Adrenal gland (tissue), 12 donors: ENCODE data around the gene MPL. TPM values are rescaled to one million over a fixed set of nuclear protein-coding genes. Genes with fewer than 3 reads are reported as not detected.

ENCODE experiments used
- DNase-seq, 7 donors: peaks; one replicate each; pipeline ENCODE4 v3.0.0-alpha.2; 2019 to 2020
- H3K27ac ChIP-seq, 5 donors: fragments of 200-600 bp; sonication (generic) in 4 of 5; 1 replicate in 3 of 5; 2 replicates in 2 of 5; pipeline versions ENCODE4 v1.5.1 to v1.8.0; 2016 to 2020; ENCODE audit warnings: mild to moderate bottlenecking in 1 of 5
- H3K27me3 ChIP-seq: fragments of 200-600 bp; 2 replicates; pipeline ENCODE4 v1.8.0; 2021
- H3K36me3 ChIP-seq, 2 donors: fragments of 200-600 bp; replicated peaks in 1 of 2; 1 replicate in 1 of 2; 2 replicates in 1 of 2; pipeline versions ENCODE4 v1.5.1 to v1.8.0; 2018 to 2022
- H3K4me1 ChIP-seq, 2 donors: fragments of 200-600 bp; replicated peaks in 1 of 2; 1 replicate in 1 of 2; 2 replicates in 1 of 2; pipeline versions ENCODE4 v1.5.1 to v1.8.0; 2018 to 2021
- H3K4me3 ChIP-seq, 4 donors: fragments of 200-600 bp; sonication (generic) in 3 of 4; one replicate each; pipeline ENCODE4 v1.5.1; 2016 to 2018
- H3K9me3 ChIP-seq, 3 donors: fragments of 200-600 bp; sonication (generic) in 1 of 3; replicated peaks in 1 of 3; 1 replicate in 2 of 3; 2 replicates in 1 of 3; pipeline versions ENCODE4 v1.5.1 to v1.8.0; 2016 to 2021
- CTCF ChIP-seq, 6 experiments: fragments of 450-650 bp in 4 of 6; fragments of 200-600 bp in 2 of 6; sonication (generic) in 1 of 6; IDR thresholded peaks; 1 replicate in 5 of 6; 2 replicates in 1 of 6; pipeline versions ENCODE4 v1.5.1 to v1.8.0; 2016 to 2021; ENCODE audit warnings: antibody characterized with exemption in 6 of 6, mild to moderate bottlenecking in 2 of 6, moderate library complexity in 1 of 6
- POLR2A ChIP-seq, 2 donors: fragments of 450-650 bp; IDR thresholded peaks; one replicate each; pipeline ENCODE4 v1.6.1; 2017; ENCODE audit warnings: antibody characterized with exemption in 2 of 2, mild to moderate bottlenecking in 2 of 2, moderate library complexity in 1 of 2
- WGBS, 4 donors: extraction: QIAGEN DNeasy Blood & Tissue Kit in 2 of 4; methylation state at CpG; one replicate each; pipeline versions ENCODE4 v1.1.5 to v1.1.7; 2013 to 2017; 5-methylcytosine and 5-hydroxymethylcytosine counted together
- intact Hi-C, 2 donors: fragments of 100-400 bp; cut with DNase I; formaldehyde crosslinking; loops; one replicate each; pipeline versions ENCODE4 v1.14.1 to v1.15.0; 2022 to 2023
- polyA plus RNA-seq, 3 donors: library from polyadenylated mRNA; stranded (reverse); fragments of 200-250 nt in 2 of 3; fragments of 350-450 nt in 1 of 3; fragmentation: Illumina TruSeq in 1 of 3; extraction: RNeasy Lipid Tissue Mini Kit (QIAGEN cat#74804) in 1 of 3; gene quantifications; one replicate each; pipeline ENCODE4 v1.2.3, GENCODE V29; 2013 to 2014
- total RNA-seq, 9 donors: library from RNA; depleted of rRNA in 4 of 9; stranded (reverse); fragments of >200 nt in 4 of 9; fragments of 120-200 nt in 1 of 9; fragmentation: NEBNext Ultra II Directional in 1 of 9; extraction: Animal tissue kit (Norgen Biotek cat#: 25700) in 1 of 9; gene quantifications; one replicate each; pipeline versions ENCODE4 v1.1.0 to v1.2.4, GENCODE V29; 2013 to 2023
- donor health status: healthy with polysubstance abuse.
- donor health status: Bipolar disorder and iron deficiency.
- donor health status: DM: yes; HTN: yes; CAD: no.
- donor health status: DM: no; HTN: no; CAD: no.
- donor health status: DM: no; HTN: no; CAD: no.
- donor health status: DM: yes; HTN: yes; CAD: no.

Gene MPL
- total and polyA plus RNA-seq, 12 donors = 0.11 to 0.61 (median 0.31) TPM; not detected in 6

- Histone ChIP-seq H3K27ac (no peak overlapping the region), H3K4me3 (no peak overlapping the region), H3K4me1 (peaks cover 0 to 6% of the 10 kb centered on the region in 2 donors), H3K27me3 (no peaks in the 10 kb centered on the region), H3K9me3 (no peaks in the 10 kb centered on the region), H3K36me3 (no peaks in the 10 kb centered on the region)
- TF ChIP-seq POLR2A (IDR thresholded peaks at IDR 0.05) (no peak), CTCF (IDR thresholded peaks at IDR 0.05) (no peak)
- WGBS, 4 donors = 82 to 97% (median 93%) methylated on average over 1 of the region's 1 CpG
- intact Hi-C loops = loop anchor here in 1 of 2 donors (5.0 kb wide), 1 partner anchor 114 kb away; no protein-coding TSS in a partner anchor
- no peak for DNase-seq
Measured at GRCh38 chr1:43350976-43351375, 13.4 kb downstream of the MPL start.

- intact Hi-C loops = loop anchor here in 1 of 2 donors (5.0 kb wide), 1 partner anchor 114 kb away; no protein-coding TSS in a partner anchor
- Histone ChIP-seq H3K9me3 (no peaks in the 10 kb centered on the region), H3K36me3 (no peaks in the 10 kb centered on the region), H3K4me3 (no peak overlapping the region), H3K27me3 (no peaks in the 10 kb centered on the region), H3K27ac (no peak overlapping the region), H3K4me1 (peaks cover 0 to 6% of the 10 kb centered on the region in 2 donors)
- no peak for TF ChIP-seq POLR2A (IDR thresholded peaks at IDR 0.05)
- no peak for TF ChIP-seq CTCF (IDR thresholded peaks at IDR 0.05)
- 87 to 92% (median 90%) methylated on average over 10 of the region's 10 CpGs for WGBS, 4 donors
- DNase-seq = no peak
Measured at GRCh38 chr1:43351421-43352350, 14.1 kb downstream of the MPL start.

GRCh38 chr1:43352351-43352705, 14.7 kb downstream of the MPL start:
- WGBS, 4 donors = 74 to 96% (median 92%) methylated on average over 2 of the region's 2 CpGs
- DNase-seq = no peak
- H3K27ac ChIP-seq = no peak overlapping the region
- intact Hi-C loops = loop anchor here in 1 of 2 donors (5.0 kb wide), 1 partner anchor 115 kb away; no protein-coding TSS in a partner anchor
- H3K4me3 ChIP-seq = no peak overlapping the region
- H3K27me3 ChIP-seq = no peaks in the 10 kb centered on the region
- H3K36me3 ChIP-seq = no peaks in the 10 kb centered on the region
- H3K9me3 ChIP-seq = no peaks in the 10 kb centered on the region
- TF ChIP-seq POLR2A (IDR thresholded peaks at IDR 0.05) (no peak), CTCF (IDR thresholded peaks at IDR 0.05) (no peak)
- peaks cover 0 to 8% of the 10 kb centered on the region in 2 donors for H3K4me1 ChIP-seq

GRCh38 chr1:43352881-43353280, 15.3 kb downstream of the MPL start:
- Histone ChIP-seq H3K27ac (no peak overlapping the region), H3K36me3 (no peaks in the 10 kb centered on the region), H3K27me3 (no peaks in the 10 kb centered on the region), H3K4me3 (no peak overlapping the region), H3K4me1 (peaks cover 0 to 13% of the 10 kb centered on the region in 2 donors), H3K9me3 (no peaks in the 10 kb centered on the region)
- no peak for DNase-seq
- intact Hi-C loops = loop anchor here in 1 of 2 donors (5.0 kb wide), 1 partner anchor 116 kb away; no protein-coding TSS in a partner anchor
- TF ChIP-seq CTCF (IDR thresholded peaks at IDR 0.05) = no peak
- TF ChIP-seq POLR2A (IDR thresholded peaks at IDR 0.05) = no peak
- WGBS, 4 donors = 46 to 57% (median 53%) methylated on average over 3 of the region's 3 CpGs
